ENCODE measurements around the gene LHFPL6.

DNA sequence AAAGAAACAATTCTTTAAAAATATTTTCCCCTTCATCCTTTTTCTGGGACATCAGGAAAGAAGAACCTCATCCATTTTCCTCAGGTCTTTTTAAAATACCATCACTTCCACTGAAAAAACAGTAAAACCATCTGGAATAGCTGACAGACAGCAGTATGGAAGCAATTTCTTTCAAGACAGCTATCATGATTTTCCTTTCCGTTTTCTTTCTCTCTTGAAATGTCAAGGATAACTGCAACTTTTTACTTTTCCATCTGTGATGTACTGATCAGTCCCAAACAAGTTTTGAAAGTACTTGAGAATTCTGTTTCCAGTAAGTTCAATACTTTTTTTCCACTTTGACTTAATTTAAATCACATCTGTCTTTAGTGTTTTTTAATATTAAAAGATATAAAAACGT lies 211.2 kb downstream of the LHFPL6 start:
- TF ChIP-seq, protein P1, sequence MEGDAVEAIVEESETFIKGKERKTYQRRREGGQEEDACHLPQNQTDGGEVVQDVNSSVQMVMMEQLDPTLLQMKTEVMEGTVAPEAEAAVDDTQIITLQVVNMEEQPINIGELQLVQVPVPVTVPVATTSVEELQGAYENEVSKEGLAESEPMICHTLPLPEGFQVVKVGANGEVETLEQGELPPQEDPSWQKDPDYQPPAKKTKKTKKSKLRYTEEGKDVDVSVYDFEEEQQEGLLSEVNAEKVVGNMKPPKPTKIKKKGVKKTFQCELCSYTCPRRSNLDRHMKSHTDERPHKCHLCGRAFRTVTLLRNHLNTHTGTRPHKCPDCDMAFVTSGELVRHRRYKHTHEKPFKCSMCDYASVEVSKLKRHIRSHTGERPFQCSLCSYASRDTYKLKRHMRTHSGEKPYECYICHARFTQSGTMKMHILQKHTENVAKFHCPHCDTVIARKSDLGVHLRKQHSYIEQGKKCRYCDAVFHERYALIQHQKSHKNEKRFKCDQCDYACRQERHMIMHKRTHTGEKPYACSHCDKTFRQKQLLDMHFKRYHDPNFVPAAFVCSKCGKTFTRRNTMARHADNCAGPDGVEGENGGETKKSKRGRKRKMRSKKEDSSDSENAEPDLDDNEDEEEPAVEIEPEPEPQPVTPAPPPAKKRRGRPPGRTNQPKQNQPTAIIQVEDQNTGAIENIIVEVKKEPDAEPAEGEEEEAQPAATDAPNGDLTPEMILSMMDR (IDR thresholded peaks at IDR 0.05), result no peak
- no peak for TF ChIP-seq POLR2A (IDR thresholded peaks at IDR 0.05)
